ENCODE results near the gene LONP1.

LONP1 gene

GRCh38 chr19:5642204-5642603 is 77.7 kb downstream of the LONP1 start:
- no peak for DNase-seq
